ENCODE measurements around the gene NLGN3.

NLGN3 gene

GRCh38 chrX:71182871-71183270 is 38.2 kb downstream of the NLGN3 start:
- DNase-seq: no peak

GRCh38 chrX:71183341-71183740 is 38.7 kb downstream of the NLGN3 start:
- Histone ChIP-seq H3K4me3 (ENCODE audit: low read depth, low read length) (no peak overlapping the region), H3K36me3 (no peaks in the 10 kb centered on the region), H3K9me3 (ENCODE audit: severe bottlenecking) (peaks cover 4% of the 10 kb centered on the region), H3K27ac (no peak overlapping the region), H3K27me3 (ENCODE audit: insufficient read depth, low read depth, severe bottlenecking) (peaks cover 11% of the 10 kb centered on the region)
- no peak for TF ChIP-seq CTCF (IDR thresholded peaks at IDR 0.05; ENCODE audit: low read depth, low read length)
- no peak for DNase-seq

More at GRCh38 chrX:71182871-71183270, 38.2 kb downstream of the NLGN3 start:
- Histone ChIP-seq H3K9me3 (ENCODE audit: severe bottlenecking) (peaks cover 4% of the 10 kb centered on the region), H3K27ac (no peak overlapping the region), H3K36me3 (no peaks in the 10 kb centered on the region), H3K27me3 (ENCODE audit: insufficient read depth, low read depth, severe bottlenecking) (peaks cover 11% of the 10 kb centered on the region), H3K4me3 (ENCODE audit: low read depth, low read length) (no peak overlapping the region)
- no peak for TF ChIP-seq CTCF (IDR thresholded peaks at IDR 0.05; ENCODE audit: low read depth, low read length)

GRCh38 chrX:71184092-71184491 is 39.5 kb downstream of the NLGN3 start:
- H3K4me3 ChIP-seq (ENCODE audit: low read depth, low read length): no peak overlapping the region
- H3K36me3 ChIP-seq: no peaks in the 10 kb centered on the region
- peaks cover 11% of the 10 kb centered on the region for H3K27me3 ChIP-seq (ENCODE audit: insufficient read depth, low read depth, severe bottlenecking)
- no peak overlapping the region for H3K27ac ChIP-seq
- H3K9me3 ChIP-seq (ENCODE audit: severe bottlenecking): peaks cover 4% of the 10 kb centered on the region
- no peak for TF ChIP-seq CTCF (IDR thresholded peaks at IDR 0.05; ENCODE audit: low read depth, low read length)
- no peak for DNase-seq

GRCh38 chrX:71184803-71185495 is 40.3 kb downstream of the NLGN3 start:
- Histone ChIP-seq H3K4me3 (ENCODE audit: low read depth, low read length) (no peak overlapping the region), H3K27ac (no peak overlapping the region), H3K36me3 (no peaks in the 10 kb centered on the region), H3K9me3 (ENCODE audit: severe bottlenecking) (peaks cover 4% of the 10 kb centered on the region), H3K27me3 (ENCODE audit: insufficient read depth, low read depth, severe bottlenecking) (peaks cover 6% of the 10 kb centered on the region)
- TF ChIP-seq CTCF (IDR thresholded peaks at IDR 0.05; ENCODE audit: low read depth, low read length): no peak
- DNase-seq: no peak

GRCh38 chrX:71191248-71191647 is 46.6 kb downstream of the NLGN3 start:
- Histone ChIP-seq H3K27me3 (ENCODE audit: insufficient read depth, low read depth, severe bottlenecking) (peaks cover 2% of the 10 kb centered on the region), H3K36me3 (no peaks in the 10 kb centered on the region), H3K27ac (no peak overlapping the region)

More at GRCh38 chrX:71191248-71191647, 46.6 kb downstream of the NLGN3 start:
- DNase-seq: no peak
- Histone ChIP-seq H3K4me3 (ENCODE audit: low read depth, low read length) (no peak overlapping the region), H3K9me3 (ENCODE audit: severe bottlenecking) (no peaks in the 10 kb centered on the region)
- TF ChIP-seq CTCF (IDR thresholded peaks at IDR 0.05; ENCODE audit: low read depth, low read length): no peak
